SHP77 (cell line): Measurements from ENCODE around the gene CFAP99.

ENCODE experiments used
- DNase-seq, 2 experiments: peaks; one replicate each; lab custom pipeline; 2025; lab: John Stamatoyannopoulos, UW

The CFAP99 gene

DNA sequence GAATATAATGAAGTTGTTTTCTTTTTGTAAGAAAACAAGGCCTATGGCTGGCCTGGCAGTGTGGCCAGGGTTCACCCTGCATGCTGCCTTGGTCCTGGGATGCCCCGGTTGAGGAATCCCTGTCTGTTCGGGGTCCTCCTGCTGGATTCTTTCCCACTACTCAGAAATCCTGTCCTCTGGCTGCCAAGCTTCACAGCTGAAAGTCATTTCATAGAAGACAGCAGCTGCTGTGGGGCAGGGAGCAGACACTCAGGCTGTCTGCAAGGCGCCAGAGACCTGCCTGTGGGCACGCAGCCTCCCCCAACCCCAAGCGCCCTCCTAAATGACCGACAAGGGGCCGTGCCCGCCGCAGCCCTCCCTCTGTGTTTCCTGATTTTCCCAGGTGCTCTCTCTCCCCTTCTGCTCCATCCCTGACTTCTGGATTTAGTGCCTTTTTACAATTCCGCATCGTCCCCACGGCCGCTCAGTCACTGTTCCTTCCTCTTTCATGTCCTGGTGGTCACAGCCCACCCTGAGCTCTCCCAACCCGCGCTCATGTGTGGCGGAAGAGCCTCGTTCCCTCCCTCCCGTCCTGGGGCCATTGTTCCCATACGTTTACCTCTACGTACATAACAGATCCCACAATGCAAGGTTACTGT is 27.9 kb upstream of the CFAP99 start:
- DNase-seq = no peak

DNA sequence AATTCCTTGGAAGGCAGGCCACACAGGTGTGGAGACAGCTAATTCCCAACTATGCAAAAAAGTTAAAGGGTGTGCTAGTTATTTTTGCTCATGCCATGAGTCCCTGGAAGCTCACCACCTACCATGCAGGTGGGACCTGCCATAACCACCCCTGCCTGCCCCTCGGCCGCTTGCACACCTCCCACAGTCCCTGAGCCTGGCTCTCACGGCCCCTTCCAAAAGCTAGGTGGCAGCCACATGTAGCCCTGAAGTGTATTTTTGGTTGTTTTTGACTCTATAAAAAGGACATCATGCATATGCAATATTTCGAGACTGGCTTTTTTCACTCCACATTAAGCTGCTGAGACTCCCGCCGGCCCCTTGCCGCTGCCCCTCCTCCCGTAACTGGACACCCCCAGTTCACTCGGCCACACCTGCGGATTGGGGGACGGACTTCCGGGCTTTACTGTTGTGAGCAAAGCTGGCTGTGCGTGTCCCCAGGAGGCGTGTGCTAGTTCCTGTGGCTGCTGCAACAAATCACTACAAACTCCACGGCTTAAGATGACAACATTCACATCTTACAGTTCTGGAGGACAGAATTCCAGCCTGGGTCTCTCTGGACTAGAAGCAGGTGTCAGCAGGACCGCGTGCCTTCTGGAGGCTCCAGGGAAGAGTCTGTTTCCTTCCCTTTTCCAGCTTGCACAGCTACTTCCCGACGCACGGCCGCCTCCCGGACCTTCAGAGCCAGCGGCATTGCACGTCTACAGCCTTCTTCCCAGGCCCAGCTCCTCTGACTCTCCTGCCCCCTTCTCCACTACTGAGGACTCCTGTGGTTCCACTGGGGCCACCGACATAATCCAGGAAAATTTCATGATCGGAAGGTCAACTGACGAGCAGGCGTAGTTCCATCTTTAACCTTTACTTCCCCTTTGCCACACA is 25.1 kb upstream of the CFAP99 start:
- no peak for DNase-seq

DNA sequence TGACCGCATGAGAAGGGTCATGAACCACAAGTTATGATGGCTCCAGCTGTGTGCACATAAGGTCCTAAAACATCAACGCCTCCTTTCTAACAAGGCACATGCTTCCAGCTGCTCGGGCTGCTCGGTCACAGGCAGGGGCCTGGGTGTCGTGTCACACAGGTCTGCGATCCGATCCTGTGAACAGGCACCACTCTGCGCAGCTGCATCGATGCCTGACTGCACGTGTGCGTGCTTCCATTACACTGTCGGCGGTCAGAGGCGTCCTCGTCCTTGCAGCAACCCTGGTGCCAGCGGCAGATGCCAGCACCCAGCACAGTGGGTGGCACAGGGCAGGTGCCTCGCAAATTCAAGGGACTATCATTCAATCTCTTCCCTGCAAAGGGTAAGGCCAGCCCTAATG is 24.2 kb upstream of the CFAP99 start:
- DNase-seq = no peak

DNA sequence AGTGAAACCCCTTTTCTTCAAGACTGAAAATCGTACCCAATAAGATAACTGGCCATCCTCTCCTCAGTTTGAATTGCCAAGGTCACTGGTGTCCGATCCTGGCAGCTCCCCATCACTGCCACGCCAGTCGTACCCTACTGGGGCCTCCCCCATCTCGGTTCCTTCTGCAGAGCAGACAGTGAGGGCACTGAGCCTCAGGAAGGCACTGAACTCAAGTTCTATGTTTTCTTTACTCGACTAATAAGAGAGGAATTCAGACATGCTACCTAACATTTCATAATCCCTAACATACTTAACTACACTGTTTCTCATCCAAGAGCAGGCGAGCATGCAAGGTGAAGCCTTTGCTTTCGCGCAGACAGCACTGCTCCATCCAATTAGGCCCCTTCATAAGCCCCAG is 23.7 kb upstream of the CFAP99 start:
- no peak for DNase-seq

DNA sequence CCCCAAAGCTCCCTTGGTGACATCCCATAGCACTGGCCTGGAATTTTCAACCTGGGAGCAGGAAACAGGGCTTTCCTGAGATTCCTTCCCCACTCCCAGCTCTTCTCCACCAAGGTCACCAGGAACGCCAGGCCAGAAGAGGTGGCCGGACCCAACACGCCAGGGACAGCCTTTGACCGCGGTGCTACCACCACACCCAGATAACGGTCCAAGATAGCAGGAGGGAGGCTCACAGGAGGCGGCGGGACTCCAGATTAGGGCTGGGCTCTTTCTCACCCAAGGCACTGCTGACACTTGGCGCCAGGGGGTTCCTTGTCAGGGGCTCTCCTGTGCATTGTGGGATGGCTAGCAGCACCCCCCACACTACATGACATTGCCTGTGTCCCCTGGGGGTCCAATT is 23.2 kb upstream of the CFAP99 start:
- no peak for DNase-seq

DNA sequence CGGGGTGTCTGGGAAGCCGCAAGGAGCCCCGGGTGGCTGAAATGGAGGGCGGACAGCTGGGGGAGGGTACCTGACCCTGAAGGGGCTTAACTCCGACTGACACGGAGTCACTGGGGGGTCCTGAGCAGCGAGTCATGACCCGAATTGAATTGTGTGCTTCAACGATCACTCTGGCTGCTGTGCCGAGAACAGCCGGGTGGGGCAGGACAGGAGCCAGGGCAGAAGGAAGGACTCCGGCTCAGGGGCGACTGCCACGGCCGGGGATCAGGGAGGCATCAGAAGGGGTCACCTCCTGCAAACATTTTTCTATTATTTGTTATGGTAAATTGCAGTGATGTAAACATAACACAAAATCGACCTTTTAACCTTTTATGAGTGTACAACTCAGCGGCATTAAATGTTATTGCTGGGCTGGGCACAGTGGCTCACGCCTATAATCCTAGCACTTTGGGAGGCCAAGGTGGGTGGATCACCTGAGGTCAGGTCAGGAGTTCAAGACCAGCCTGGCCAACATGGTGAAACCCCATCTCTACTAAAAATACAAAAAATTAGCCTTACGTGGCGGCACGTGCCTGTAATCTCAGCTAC is 21.9 kb upstream of the CFAP99 start:
- DNase-seq = no peak

DNA sequence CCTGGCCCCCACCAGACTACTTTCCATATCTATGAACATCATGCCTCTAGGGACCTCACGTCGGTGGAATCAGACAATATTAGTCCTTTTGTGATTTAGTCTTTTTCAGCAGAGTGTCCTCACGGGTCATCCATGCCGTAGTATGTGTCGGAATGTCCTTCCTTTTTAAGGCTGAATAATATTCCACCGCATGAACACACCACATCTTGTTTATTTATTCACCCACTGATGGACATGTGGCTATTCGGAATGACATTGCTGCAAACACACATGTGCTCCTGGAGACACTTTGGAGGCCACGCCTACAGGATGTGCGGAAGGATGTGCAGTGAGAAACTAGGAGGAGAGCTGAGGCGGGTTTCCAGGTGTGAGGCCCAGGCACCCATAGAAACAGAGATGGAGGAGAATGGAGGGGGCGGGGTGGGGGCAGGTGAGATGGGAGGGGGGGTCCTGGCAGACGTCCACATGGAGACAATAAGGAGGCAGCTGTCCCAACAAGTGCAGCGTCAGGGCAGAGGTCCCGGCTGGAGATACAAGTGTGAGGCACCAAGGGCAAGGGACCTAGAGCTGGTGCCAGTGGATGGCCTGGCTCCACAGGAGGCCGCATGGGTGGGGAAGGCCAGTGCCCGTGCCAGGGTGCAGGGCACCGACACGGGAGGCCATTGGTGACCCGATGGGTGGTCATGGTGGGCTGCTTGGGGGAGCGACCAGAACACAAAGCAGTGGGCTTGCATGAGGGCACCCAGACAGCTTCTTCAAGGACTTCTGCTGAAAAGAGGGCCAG is 21.0 kb upstream of the CFAP99 start:
- no peak for DNase-seq

DNA sequence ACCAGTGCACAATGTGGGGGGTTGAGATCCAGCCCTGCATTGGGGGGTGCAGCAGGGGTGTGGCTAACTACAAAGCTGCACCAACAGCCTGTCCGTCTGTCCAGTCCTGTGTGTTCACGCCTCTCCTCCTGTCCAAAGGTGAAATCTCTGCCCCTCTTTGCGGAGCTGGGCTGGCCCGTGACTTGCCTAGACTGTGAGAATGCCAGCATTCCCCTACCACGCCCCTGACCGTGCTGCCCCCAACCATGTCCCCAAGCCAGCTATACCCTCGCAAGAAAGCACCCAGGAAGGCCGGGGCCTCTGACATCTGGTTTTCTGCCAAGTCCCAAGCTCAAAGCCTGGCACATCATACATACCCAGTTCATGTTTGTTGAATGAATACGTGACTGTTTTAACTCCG is 19.5 kb upstream of the CFAP99 start:
- no peak for DNase-seq

DNA sequence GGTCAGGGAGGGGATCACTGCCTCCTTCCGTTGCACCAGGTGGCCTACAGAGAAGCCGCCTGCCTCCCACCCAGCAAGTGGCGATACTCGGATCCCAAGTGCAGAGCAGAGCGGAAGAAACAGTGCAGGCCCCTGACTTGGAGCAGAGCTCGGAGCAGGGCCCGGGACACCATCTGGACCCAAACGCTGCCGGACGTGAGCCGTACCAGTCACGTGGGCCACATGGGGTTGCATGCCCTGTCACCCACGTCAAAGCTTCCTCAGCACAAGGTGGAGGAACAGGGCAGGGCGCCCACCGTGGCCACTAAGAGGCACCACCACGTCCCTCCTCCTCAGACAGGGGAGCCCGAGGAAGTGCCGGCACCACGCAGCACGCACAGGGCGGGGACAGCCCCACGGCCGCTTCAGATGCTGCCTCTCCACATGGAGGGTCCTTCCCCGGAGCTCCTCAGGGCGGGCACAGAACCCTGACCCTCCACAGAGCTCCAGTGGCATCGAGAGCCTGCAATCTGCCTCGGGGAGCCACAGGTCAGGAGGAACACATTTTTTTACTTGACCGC is 19.0 kb upstream of the CFAP99 start:
- DNase-seq = no peak

DNA sequence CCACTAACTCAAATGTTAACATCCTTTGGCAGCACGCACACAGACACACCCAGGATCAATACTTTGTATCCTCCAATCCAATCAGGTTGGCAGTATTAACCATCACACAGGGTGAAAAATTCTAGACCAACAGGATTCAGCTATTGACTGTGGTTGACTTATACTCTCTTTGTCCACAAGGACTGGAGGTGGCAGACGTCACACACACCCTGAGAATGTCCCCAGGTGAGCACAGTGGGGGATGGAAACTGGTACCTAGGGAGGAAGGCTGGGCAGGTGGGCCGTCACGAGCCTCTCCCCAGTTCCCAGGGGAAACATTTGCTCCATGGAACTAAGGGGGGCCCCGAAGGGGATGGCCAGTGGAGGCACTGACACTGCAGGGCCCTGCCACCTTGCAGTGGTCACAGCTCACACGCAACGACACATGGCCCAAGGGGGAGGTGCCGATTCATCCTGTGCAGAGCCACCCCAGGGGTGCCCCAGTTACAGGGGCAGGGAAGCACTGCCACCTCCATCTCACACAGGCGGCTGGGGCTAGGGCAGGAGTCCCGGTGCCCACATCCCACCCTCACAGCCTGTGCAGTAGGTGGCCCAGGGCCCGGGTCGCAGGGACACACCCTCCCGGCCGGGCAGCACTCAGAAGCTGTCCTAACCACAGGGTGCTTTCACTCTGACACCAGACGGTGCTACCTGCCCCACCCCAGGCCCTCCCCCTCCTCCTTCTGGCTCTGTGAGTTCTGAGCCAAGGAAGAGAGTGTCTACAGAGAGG is 17.7 kb upstream of the CFAP99 start:
- no peak for DNase-seq

DNA sequence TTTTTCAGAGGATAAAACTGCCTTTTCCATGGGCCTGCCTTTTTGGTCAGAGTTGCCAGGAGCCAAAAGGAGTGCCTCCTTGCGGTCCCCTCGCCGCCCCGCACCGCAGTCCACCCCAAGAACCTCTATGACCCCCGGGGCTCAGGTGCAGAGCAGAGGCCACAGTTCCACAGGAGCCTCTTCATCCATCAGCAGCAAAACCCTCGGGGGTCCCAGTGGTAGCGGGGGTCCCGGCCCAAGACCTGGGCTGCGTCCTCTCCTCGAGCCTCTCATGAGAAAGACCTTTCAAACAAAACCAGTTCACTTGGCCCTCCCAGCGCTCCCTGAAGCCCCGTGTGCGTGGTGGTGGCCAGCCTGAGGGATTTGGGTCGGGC is 17.2 kb upstream of the CFAP99 start:
- no peak for DNase-seq

DNA sequence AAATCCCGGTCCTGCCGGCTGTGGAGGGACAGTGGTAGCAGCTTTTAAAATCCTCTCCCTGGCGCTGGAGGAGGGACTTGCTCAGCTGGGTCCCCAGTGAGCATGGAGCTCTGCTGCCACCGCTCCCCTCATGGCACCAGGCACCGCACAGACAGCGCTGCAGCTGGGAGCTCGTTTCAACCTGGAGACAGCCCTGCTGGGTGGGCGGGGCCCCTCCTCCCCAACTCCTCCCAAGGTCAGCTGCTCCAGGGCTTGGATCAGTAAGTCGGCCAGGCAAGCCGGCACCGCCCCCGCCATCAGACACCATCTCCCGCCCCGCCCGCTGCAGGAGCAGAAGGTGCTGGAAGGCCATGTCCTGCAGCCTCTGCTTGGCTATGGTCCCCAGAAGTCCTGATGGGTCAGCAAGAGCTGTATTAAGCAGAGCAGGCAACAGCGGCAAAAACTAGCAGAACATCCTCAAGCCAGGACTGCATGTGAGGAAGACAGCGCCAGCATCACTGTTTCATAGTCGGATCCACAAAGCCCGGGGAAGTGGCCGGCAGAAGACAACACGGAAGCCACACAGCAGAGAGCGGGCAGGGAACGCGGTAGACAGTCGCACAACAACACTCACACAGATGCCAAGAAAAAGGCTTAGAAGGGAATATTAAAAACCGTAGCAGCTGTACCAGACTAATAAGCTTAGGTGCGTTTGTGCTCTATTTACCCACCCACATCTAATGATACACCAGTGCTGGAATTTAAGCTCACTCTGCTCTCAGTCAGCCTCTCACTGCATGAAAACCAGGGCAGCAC is 16.5 kb upstream of the CFAP99 start:
- no peak for DNase-seq

DNA sequence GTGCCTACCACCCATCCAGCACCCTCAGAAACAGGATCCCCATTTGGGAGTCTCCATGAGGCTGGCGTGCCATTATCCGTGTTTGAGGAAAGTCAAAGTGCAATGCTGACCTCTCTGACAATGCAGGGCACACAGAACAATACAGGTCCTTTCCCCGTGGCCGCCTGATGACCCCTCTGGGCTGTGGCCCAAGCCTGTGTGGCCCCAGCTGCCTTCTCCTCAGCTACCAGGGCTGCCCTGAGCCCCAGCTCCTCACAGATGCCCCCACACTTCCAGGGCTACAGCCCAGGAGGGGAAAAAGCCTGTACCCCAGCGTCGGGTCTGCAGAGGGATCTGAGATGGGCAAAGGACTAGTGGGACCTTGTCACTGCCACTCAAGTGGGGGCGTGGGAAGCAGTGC is 15.8 kb upstream of the CFAP99 start:
- no peak for DNase-seq

DNA sequence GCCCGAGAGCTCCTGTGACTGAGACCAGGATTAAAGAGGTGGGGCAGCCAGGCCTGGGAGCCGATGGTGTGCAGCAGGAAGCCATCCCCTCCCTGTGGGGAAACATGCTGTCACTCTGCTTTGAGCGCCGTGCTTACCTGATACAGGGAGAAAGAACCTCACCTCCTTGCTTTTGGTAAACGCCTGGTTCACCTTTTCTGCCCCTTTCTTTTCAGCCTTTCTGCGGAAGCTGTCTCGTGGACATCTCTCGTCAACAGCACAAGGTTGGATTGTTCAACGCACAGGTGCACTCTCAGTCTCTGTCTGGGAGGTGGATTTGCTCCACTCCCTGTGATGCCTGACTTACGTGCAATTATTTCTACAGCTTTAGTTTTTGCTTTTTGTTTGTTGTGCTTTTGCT is 12.3 kb upstream of the CFAP99 start:
- DNase-seq = no peak

DNA sequence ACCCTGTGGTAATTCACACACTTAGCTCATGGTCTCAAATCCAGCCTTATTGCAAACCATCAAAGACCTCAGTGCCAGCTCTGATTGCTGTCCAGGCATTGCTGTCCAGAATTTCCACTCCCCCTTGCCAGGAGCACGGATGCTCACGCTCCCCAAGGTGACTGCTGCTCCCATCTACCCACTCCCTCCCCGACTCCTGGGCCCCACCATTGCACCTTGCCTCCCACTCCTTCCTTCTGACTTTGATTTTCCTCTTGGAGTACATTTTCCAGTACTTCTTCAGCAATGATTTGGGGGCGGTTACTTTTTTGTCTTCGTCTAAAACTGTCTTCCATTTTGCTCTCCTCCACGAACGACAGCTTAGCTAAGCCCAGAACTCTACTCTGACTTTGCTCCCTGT is 11.8 kb upstream of the CFAP99 start:
- DNase-seq = no peak

DNA sequence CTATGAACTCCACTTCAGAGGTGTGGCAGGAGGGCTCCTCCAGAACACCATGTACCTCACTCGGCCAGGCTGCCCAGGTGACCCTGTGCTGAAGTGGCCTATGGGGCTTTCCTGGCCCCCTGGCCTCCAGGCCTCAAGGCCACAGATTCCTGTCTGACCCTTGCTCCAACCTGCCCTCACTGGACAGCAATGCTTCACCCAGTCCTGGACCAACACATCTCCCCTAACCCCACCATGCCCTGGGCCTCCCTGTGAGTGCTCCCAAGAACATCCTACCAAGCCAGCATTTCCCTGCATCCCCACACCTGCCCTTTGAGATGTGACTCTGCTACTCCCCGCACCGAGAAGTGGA is 10.8 kb upstream of the CFAP99 start:
- DNase-seq = no peak

DNA sequence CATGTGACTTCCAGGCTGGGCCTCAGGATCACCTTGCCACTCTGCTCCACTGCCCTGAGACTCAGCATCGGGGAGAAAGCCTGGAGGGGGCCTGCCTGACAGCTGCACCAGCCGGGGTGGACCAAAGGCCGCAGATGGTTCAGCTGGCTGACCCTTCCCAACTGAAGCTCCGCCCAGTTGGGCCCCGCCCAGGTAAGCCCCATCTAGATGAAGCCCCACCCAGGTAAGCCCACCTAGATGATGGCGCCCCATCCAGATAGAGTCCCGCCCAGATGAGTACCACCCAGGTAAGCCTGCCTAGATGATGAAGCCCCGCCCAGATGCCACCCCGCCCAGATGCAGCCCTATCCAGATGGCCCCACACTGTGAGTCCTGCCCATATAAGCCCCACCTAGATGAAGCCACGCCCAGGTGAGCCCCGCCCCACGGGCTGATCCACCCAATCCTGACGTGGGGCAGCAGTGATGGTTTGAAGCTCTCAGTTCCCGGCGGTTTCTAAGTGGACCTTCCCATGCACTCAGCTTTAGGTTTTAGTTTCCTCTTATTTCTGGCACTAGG is 10.3 kb upstream of the CFAP99 start:
- DNase-seq = no peak

DNA sequence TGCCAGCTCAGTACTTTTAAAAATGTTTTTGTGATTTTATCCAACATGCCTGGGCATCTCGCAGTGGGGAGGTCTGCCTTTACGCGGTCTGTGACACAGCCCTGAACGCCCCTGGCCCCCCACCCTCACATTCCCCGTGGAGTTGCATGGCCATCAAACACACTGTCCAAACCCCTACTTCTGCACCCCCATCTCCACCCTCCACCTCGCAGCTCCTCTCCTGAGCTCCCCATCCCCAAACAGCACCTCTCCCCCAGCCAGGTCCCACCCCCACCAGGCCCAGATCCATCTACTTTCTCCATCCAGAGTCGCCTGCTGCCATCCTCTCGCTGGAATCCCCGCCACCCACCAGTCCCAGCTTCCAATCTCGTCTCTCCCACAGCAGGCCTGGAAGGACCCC is 9.8 kb upstream of the CFAP99 start:
- DNase-seq = no peak

DNA sequence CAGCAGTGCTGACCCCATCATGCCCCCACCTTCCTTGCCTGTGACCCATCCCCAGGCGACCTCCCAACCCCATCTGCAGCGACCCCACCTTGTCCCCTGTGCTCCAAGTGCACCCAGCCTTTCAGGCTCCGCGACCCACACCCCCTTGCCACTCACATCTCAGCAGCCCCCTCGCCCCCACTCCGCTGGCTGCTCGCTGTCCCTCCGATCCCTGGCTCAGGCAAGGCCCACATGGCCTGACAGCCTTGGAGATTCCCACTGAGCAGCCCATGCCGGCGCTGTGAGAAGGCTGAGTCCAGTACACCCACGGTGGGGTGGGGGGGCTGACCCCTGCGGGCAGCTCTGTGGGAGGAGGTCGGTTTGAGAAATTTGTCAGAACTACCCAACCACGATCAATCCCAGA is 9.4 kb upstream of the CFAP99 start:
- no peak for DNase-seq

DNA sequence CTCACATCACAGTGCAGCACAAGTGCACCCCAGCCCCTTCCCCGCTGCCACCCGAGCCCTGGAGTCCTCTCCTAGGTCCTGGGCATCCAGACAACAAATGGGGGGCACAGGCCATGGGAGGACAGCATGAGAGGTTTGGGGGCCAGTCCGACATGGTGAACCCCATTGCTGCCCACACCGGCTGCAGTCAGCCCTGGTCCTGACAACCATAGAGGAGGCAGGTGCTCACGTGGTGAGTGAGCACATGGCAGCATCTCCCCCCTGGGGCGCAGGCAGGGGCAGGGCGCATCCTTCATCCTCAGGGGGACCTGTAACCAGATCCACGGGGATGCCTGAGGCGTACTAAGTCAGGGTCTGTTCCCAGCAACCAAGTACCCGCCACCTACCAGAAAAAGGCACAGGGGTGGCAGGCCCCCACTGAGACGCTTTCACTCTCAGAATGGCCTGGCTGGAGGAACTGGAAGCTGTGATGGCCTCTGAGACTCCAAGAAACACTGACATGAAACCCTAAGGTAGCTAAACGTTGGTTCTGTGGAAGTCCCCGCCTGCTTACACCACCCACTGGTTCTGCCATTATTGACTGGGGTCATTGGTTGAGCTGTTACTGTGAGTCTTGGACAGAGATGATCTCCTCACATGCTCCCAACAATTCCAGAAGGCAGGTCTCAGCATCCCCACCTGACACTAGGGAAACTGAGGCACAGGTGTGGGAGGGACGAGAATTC is 6.8 kb upstream of the CFAP99 start:
- DNase-seq = no peak
